ENCODE data around the gene ANO5. TPM values are rescaled to one million over a fixed set of nuclear protein-coding genes. Genes with fewer than 3 reads are reported as not detected.

The ANO5 gene
- total and polyA plus RNA-seq, 9 of the 15 experiments (the other 6 are each of a cell fraction or from before 2014, with no cell fraction given) = 0.16 to 0.58 (median 0.28) TPM

GRCh38 chr11:22173532-22173931 is 19.4 kb upstream of the ANO5 start (continued):
- TF ChIP-seq CTCFL (IDR thresholded peaks at IDR 0.05; ENCODE audit: borderline replicate concordance, insufficient read depth, low read depth, low read length, poor library complexity, severe bottlenecking) = no peak

DNA sequence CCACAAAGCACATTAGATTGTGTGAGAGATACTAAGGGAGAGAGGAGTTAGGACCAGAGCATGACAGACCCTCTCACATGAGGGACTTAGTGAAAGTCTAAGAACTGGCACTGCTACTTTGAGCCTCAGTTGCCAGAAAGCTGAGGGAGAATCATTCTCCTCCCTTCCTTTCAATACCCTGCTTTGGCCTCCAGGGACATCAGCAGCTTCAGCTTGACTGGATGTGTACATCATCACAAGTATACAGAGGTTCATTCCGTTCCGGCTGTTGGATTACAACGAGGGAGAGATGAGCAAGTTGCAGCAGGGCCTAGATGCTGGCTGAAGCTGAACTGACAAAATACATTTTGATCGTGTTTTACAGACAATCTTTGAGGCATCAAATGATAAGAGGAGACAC is 15.7 kb upstream of the ANO5 start:
- POLR2A ChIA-PET = interaction anchor here (0.7 kb wide), 1 partner anchor 116 kb away, joined by 3 read pairs; no protein-coding TSS in a partner anchor
- intact Hi-C loops (cut with micrococcal nuclease) (no loop called here), in situ Hi-C loops (cut with MboI) (no loop called here)
- 0% methylated on average over 4 of the region's 4 CpGs for WGBS (ENCODE audit: insufficient coverage, low coverage, missing lambda C conversion rate)
- no peak overlapping the region for H3K27ac ChIP-seq (ENCODE audit: extremely low read depth, low read depth, low read length)
- no peaks in the 10 kb centered on the region for H3K36me3 ChIP-seq (ENCODE audit: control insufficient read depth, insufficient read depth, low read length)
- H3K27me3 ChIP-seq (ENCODE audit: control insufficient read depth in 2 of 2, insufficient read depth in 2 of 2, low read length in 2 of 2) = no peaks in the 10 kb centered on the region
- BruUV-seq (replicated peaks) = no TSS peak
- H2AFZ ChIP-seq (ENCODE audit: low read depth, low read length) = no peak overlapping the region
- H3K4me2 ChIP-seq (ENCODE audit: insufficient read depth, low read length) = no peak overlapping the region
- H3K79me2 ChIP-seq (ENCODE audit: control insufficient read depth, insufficient read depth, low read length) = no peaks in the 10 kb centered on the region
- H3K9me3 ChIP-seq (replicated peaks; ENCODE audit: control insufficient read depth, insufficient read depth, low read depth, low read length) = no peaks in the 10 kb centered on the region
- no peak for FAIRE-seq
- no peaks in the 10 kb centered on the region for H3K9me1 ChIP-seq (ENCODE audit: control insufficient read depth, insufficient read depth, low read length)
- CTCF ChIA-PET (ENCODE audit: low intra/inter-chr PET ratio) = no interaction called here
- no peak for ATAC-seq
- H4K20me1 ChIP-seq (replicated peaks; ENCODE audit: control insufficient read depth, insufficient read depth, low read length) = no peaks in the 10 kb centered on the region
- DNase-seq (ENCODE audit: extremely low read depth in 1 of 4, low spot score in 3 of 4) = no peak
- H3K9ac ChIP-seq (ENCODE audit: insufficient read depth in 1 of 2, low read depth in 2 of 2, low read length in 2 of 2) = no peak overlapping the region
- TF ChIP-seq ZNF280B (CRISPR knock-in tag; IDR thresholded peaks at IDR 0.05) (no peak), TAL1 (IDR thresholded peaks at IDR 0.05) (no peak), NR3C1 (CRISPR knock-in tag; IDR thresholded peaks at IDR 0.05) (no peak), POLR3G (IDR thresholded peaks at IDR 0.05; ENCODE audit: extremely low read depth, insufficient read length, insufficient replicate concordance) (no peak), NFATC3 (IDR thresholded peaks at IDR 0.05) (no peak), LEF1 (IDR thresholded peaks at IDR 0.05) (no peak), ZNF134 (CRISPR knock-in tag; conservative IDR thresholded peaks at IDR 0.05) (no peak), XRCC5 (IDR thresholded peaks at IDR 0.05; ENCODE audit: low read depth, low read length) (no peak)
- no peaks in the 10 kb centered on the region for H3K4me1 ChIP-seq (replicated peaks in 1 of 2; ENCODE audit: control insufficient read depth in 2 of 2, insufficient read depth in 2 of 2, low read length in 2 of 2)
- no peak overlapping the region for H3K4me3 ChIP-seq
